Adrenal gland (tissue), 12 donors: ENCODE results near the gene TMEM120B. TPM values are rescaled to one million over a fixed set of nuclear protein-coding genes. Genes with fewer than 3 reads are reported as not detected.

Source experiments
- DNase-seq, 7 donors: peaks; one replicate each; pipeline ENCODE4 v3.0.0-alpha.2; 2019 to 2020
- H3K27ac ChIP-seq, 5 donors: fragments of 200-600 bp; sonication (generic) in 4 of 5; 1 replicate in 3 of 5; 2 replicates in 2 of 5; pipeline versions ENCODE4 v1.5.1 to v1.8.0; 2016 to 2020; ENCODE audit warnings: mild to moderate bottlenecking in 1 of 5
- H3K27me3 ChIP-seq: fragments of 200-600 bp; 2 replicates; pipeline ENCODE4 v1.8.0; 2021
- H3K36me3 ChIP-seq, 2 donors: fragments of 200-600 bp; replicated peaks in 1 of 2; 1 replicate in 1 of 2; 2 replicates in 1 of 2; pipeline versions ENCODE4 v1.5.1 to v1.8.0; 2018 to 2022
- H3K4me1 ChIP-seq, 2 donors: fragments of 200-600 bp; replicated peaks in 1 of 2; 1 replicate in 1 of 2; 2 replicates in 1 of 2; pipeline versions ENCODE4 v1.5.1 to v1.8.0; 2018 to 2021
- H3K4me3 ChIP-seq, 4 donors: fragments of 200-600 bp; sonication (generic) in 3 of 4; one replicate each; pipeline ENCODE4 v1.5.1; 2016 to 2018
- H3K9me3 ChIP-seq, 3 donors: fragments of 200-600 bp; sonication (generic) in 1 of 3; replicated peaks in 1 of 3; 1 replicate in 2 of 3; 2 replicates in 1 of 3; pipeline versions ENCODE4 v1.5.1 to v1.8.0; 2016 to 2021
- POLR2A ChIP-seq, 2 donors: fragments of 450-650 bp; IDR thresholded peaks; one replicate each; pipeline ENCODE4 v1.6.1; 2017; ENCODE audit warnings: antibody characterized with exemption in 2 of 2, mild to moderate bottlenecking in 2 of 2, moderate library complexity in 1 of 2
- WGBS, 4 donors: extraction: QIAGEN DNeasy Blood & Tissue Kit in 2 of 4; methylation state at CpG; one replicate each; pipeline versions ENCODE4 v1.1.5 to v1.1.7; 2013 to 2017; 5-methylcytosine and 5-hydroxymethylcytosine counted together
- intact Hi-C, 2 donors: fragments of 100-400 bp; cut with DNase I; formaldehyde crosslinking; loops; one replicate each; pipeline versions ENCODE4 v1.14.1 to v1.15.0; 2022 to 2023
- polyA plus RNA-seq, 3 donors: library from polyadenylated mRNA; stranded (reverse); fragments of 200-250 nt in 2 of 3; fragments of 350-450 nt in 1 of 3; fragmentation: Illumina TruSeq in 1 of 3; extraction: RNeasy Lipid Tissue Mini Kit (QIAGEN cat#74804) in 1 of 3; gene quantifications; one replicate each; pipeline ENCODE4 v1.2.3, GENCODE V29; 2013 to 2014
- total RNA-seq, 9 donors: library from RNA; depleted of rRNA in 4 of 9; stranded (reverse); fragments of >200 nt in 4 of 9; fragments of 120-200 nt in 1 of 9; fragmentation: NEBNext Ultra II Directional in 1 of 9; extraction: Animal tissue kit (Norgen Biotek cat#: 25700) in 1 of 9; gene quantifications; one replicate each; pipeline versions ENCODE4 v1.1.0 to v1.2.4, GENCODE V29; 2013 to 2023
- TF ChIP-seq, protein P1 (sequence below), 6 experiments: fragments of 450-650 bp in 4 of 6; fragments of 200-600 bp in 2 of 6; sonication (generic) in 1 of 6; IDR thresholded peaks; 1 replicate in 5 of 6; 2 replicates in 1 of 6; pipeline versions ENCODE4 v1.5.1 to v1.8.0; 2016 to 2021; ENCODE audit warnings: antibody characterized with exemption in 6 of 6, mild to moderate bottlenecking in 2 of 6, moderate library complexity in 1 of 6
- donor health status: healthy with polysubstance abuse.
- donor health status: Bipolar disorder and iron deficiency.
- donor health status: DM: yes; HTN: yes; CAD: no.
- donor health status: DM: no; HTN: no; CAD: no.
- donor health status: DM: no; HTN: no; CAD: no.
- donor health status: DM: yes; HTN: yes; CAD: no.

TMEM120B gene
- total and polyA plus RNA-seq, 12 donors: 4.6 to 19.7 (median 8.7) TPM

DNA sequence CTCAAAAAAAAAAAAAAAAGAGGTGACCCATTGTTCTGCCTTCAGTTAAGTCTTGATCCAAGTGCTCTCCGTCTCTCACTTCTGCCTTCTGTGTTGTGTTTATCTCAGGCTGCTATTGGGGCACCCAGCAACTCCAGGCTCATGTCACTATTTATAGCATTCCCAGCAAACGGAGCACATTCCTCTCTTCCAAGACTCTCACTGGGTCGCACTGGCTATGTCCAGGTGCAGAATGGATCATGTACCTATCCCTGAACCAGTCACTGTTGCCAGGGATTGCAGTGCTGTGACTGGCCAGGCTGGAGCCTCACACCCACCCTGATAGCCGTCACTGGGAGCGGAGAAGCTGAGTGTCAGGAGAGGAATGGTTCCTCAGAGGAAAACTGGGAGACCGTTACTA, 49.7 kb downstream of the TMEM120B start:
- Histone ChIP-seq H3K4me3 (no peak overlapping the region), H3K4me1 (peaks cover 0 to 1% of the 10 kb centered on the region in 2 donors), H3K27me3 (no peaks in the 10 kb centered on the region), H3K27ac (no peak overlapping the region), H3K36me3 (no peaks in the 10 kb centered on the region), H3K9me3 (no peaks in the 10 kb centered on the region)
- WGBS, 4 donors: 78 to 84% (median 83%) methylated on average over 6 of the region's 6 CpGs
- intact Hi-C loops: no loop called here
- DNase-seq: no peak
- TF ChIP-seq, protein P1, sequence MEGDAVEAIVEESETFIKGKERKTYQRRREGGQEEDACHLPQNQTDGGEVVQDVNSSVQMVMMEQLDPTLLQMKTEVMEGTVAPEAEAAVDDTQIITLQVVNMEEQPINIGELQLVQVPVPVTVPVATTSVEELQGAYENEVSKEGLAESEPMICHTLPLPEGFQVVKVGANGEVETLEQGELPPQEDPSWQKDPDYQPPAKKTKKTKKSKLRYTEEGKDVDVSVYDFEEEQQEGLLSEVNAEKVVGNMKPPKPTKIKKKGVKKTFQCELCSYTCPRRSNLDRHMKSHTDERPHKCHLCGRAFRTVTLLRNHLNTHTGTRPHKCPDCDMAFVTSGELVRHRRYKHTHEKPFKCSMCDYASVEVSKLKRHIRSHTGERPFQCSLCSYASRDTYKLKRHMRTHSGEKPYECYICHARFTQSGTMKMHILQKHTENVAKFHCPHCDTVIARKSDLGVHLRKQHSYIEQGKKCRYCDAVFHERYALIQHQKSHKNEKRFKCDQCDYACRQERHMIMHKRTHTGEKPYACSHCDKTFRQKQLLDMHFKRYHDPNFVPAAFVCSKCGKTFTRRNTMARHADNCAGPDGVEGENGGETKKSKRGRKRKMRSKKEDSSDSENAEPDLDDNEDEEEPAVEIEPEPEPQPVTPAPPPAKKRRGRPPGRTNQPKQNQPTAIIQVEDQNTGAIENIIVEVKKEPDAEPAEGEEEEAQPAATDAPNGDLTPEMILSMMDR (IDR thresholded peaks at IDR 0.05): no peak

DNA sequence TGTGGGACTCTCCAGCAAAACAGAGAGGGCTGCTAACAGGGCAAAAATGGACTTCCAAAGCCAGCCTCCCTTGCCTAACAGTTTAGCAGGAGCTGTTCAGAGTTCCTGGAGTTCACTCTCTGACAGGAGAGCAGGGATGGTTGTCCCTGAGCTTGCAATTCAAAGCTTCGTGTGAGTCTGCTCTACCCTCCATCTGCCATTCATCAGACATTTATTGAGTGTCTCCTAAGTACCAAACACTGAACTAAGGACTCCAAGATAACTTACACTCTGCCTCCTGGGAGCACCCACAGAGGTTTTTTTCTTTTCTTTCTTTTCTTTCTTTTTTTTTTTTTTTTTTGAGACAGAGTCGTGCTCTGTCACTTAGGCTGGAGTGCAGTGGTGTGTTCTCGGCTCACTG, 52.3 kb downstream of the TMEM120B start:
- Histone ChIP-seq H3K4me1 (peaks cover 3 to 11% of the 10 kb centered on the region in 2 donors), H3K27ac (no peak overlapping the region), H3K27me3 (no peaks in the 10 kb centered on the region), H3K9me3 (no peaks in the 10 kb centered on the region), H3K4me3 (no peak overlapping the region), H3K36me3 (no peaks in the 10 kb centered on the region)
- WGBS, 4 donors: 89 to 98% (median 90%) methylated on average over 3 of the region's 3 CpGs
- intact Hi-C loops: no loop called here
- TF ChIP-seq, protein P1 (IDR thresholded peaks at IDR 0.05): no peak
- no peak for TF ChIP-seq POLR2A (IDR thresholded peaks at IDR 0.05)
- DNase-seq: no peak

DNA sequence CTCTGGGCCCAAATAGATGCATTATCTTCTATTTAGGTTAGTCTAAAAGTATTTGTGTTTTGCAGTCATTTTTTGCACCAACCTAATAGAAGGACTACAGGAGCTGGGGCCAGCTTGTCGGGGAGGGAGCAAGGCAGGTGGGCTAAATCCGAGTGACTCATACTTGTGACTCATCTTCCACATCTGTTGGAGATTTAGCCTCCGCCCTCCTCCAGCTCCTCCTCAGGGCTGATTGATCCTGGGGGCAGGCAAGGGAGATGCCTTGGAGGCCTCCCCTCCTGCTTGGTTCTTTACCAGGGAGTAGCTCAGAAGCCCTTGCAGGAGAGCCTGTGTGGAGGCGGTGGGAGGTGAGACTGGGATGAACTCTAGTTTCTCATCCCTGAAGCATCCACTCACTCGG, 53.0 kb downstream of the TMEM120B start:
- no peak overlapping the region for H3K4me3 ChIP-seq
- TF ChIP-seq, protein P1 (IDR thresholded peaks at IDR 0.05): no peak
- TF ChIP-seq POLR2A (IDR thresholded peaks at IDR 0.05): no peak
- WGBS, 4 donors: 51 to 70% (median 67%) methylated on average over 5 of the region's 5 CpGs
- no peaks in the 10 kb centered on the region for H3K27me3 ChIP-seq
- intact Hi-C loops: no loop called here
- no peak overlapping the region for H3K27ac ChIP-seq
- H3K4me1 ChIP-seq: peaks cover 9 to 16% of the 10 kb centered on the region in 2 donors
- DNase-seq: peak in 1 of 7 donors; percentile 40
- H3K36me3 ChIP-seq: no peaks in the 10 kb centered on the region
- no peaks in the 10 kb centered on the region for H3K9me3 ChIP-seq

DNA sequence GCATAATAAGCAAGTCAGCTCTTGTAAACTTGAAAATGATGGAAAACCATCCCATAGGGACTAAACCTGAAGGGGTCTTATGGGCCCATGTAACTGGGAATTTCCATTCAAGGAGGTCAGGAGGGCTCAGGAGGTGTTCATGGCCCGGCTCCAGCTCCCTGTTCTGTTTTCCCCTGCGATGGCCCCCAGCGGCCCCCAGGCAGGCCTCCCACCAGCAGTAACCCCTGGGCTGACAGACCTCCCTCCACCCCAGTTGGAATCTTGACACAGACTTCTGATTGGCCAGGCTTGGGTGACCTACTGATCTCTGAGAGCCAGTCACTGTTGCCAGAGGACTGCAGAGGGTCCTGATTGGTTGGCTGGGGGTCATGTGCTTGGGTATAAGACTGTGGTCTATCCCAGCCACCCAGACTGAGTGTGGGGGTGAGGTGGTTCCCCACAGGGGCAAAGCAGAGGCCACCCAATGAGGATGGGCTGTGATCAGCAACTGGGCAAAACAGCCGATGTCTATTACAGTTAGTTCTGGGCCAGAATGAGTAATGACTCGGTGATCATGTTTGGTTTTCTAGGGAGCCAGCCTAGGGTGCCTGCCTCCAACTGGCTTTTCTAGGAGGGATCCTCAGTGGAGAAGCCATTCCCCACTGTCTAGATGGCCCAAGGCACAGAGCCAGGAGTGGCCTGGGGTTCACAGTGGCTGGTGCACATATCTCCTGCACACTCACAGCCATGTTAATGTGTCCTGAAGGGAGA, 53.9 kb downstream of the TMEM120B start:
- DNase-seq: no peak
- Histone ChIP-seq H3K9me3 (no peaks in the 10 kb centered on the region), H3K36me3 (no peaks in the 10 kb centered on the region), H3K4me1 (peaks cover 9 to 16% of the 10 kb centered on the region in 2 donors), H3K4me3 (no peak overlapping the region), H3K27ac (no peak overlapping the region), H3K27me3 (no peaks in the 10 kb centered on the region)
- intact Hi-C loops: no loop called here
- TF ChIP-seq, protein P1 (IDR thresholded peaks at IDR 0.05): no peak
- 87 to 100% (median 98%) methylated on average over 2 to 5 of the region's 5 CpGs for WGBS, 4 donors
